SK-N-SH treated with all-trans-retinoic acid at 6 μM for 48 hours (cell line): ENCODE measurements around the gene G3BP1.

Source experiments
- ATAC-seq: fragments of 200-7000 bp; cut with Tn5 transposase; 3 replicates; pipeline ENCODE4 v1.9.1; 2020; ENCODE audit warnings: mild to moderate bottlenecking, moderate library complexity
- ARNTL ChIP-seq: fragments of 450-650 bp; formaldehyde crosslinking; IDR thresholded peaks from 2 replicates; pipeline ENCODE4 v1.5.0; 2020; ENCODE audit warnings: low read depth, mild to moderate bottlenecking, moderate library complexity, borderline replicate concordance
- CSDC2 ChIP-seq: fragments of 250-450 bp; sonication (Bioruptor Pico); IDR thresholded peaks from 2 replicates; pipeline ENCODE4 v1.5.0; 2020; ENCODE audit warnings: mild to moderate bottlenecking, moderate library complexity
- ESRRG ChIP-seq: fragments of 250-450 bp; sonication (Bioruptor Pico); IDR thresholded peaks from 2 replicates; pipeline ENCODE4 v1.6.1; 2021; ENCODE audit warnings: mild to moderate bottlenecking
- GLIS3 ChIP-seq: fragments of 250-450 bp; sonication (Bioruptor Pico); IDR thresholded peaks from 2 replicates; pipeline ENCODE4 v1.5.0; 2020; ENCODE audit warnings: mild to moderate bottlenecking, moderate library complexity
- ISL1 ChIP-seq: fragments of 250-450 bp; sonication (Bioruptor Pico); IDR thresholded peaks from 2 replicates; pipeline ENCODE4 v2.1.2; 2022; ENCODE audit warnings: mild to moderate bottlenecking, moderate library complexity
- OSR1 ChIP-seq: fragments of 250-450 bp; sonication (Bioruptor Pico); IDR thresholded peaks from 2 replicates; pipeline ENCODE4 v1.8.0; 2022; ENCODE audit warnings: moderate library complexity, mild to moderate bottlenecking, inconsistent platforms
- POU6F1 ChIP-seq: fragments of 250-450 bp; sonication (Bioruptor Pico); IDR thresholded peaks from 2 replicates; pipeline ENCODE4 v1.8.0; 2021; ENCODE audit warnings: low read depth, mild to moderate bottlenecking, moderate library complexity, borderline replicate concordance
- PPARA ChIP-seq: fragments of 250-450 bp; sonication (Bioruptor Pico); IDR thresholded peaks from 2 replicates; pipeline ENCODE4 v1.5.0; 2020; ENCODE audit warnings: mild to moderate bottlenecking, borderline replicate concordance
- RARB ChIP-seq: fragments of 250-450 bp; sonication (Bioruptor Pico); IDR thresholded peaks from 2 replicates; pipeline ENCODE4 v1.8.0; 2021; ENCODE audit warnings: mild to moderate bottlenecking, moderate library complexity
- TCF4 ChIP-seq: fragments of 250-450 bp; sonication (Bioruptor Pico); IDR thresholded peaks from 2 replicates; pipeline ENCODE4 v1.8.0; 2021; ENCODE audit warnings: mild to moderate bottlenecking, moderate library complexity, borderline replicate concordance
- TOX ChIP-seq: fragments of 250-450 bp; sonication (Bioruptor Pico); IDR thresholded peaks from 2 replicates; pipeline ENCODE4 v1.8.0; 2021; ENCODE audit warnings: mild to moderate bottlenecking, moderate library complexity, borderline replicate concordance
- TSHZ2 ChIP-seq: fragments of 250-450 bp; sonication (Bioruptor Pico); IDR thresholded peaks from 2 replicates; pipeline ENCODE4 v1.5.0; 2020; ENCODE audit warnings: mild to moderate bottlenecking, moderate library complexity
- ZC3H10 ChIP-seq: fragments of 250-450 bp; sonication (Bioruptor Pico); IDR thresholded peaks from 2 replicates; pipeline ENCODE4 v1.5.1; 2021; ENCODE audit warnings: mild to moderate bottlenecking, moderate library complexity
- ZFP3 ChIP-seq: fragments of 250-450 bp; sonication (Bioruptor Pico); IDR thresholded peaks from 2 replicates; pipeline ENCODE4 v1.5.0; 2020; ENCODE audit warnings: mild to moderate bottlenecking, moderate library complexity
- ZFP30 ChIP-seq: fragments of 450-650 bp; formaldehyde crosslinking; IDR thresholded peaks from 2 replicates; pipeline ENCODE4 v1.5.0; 2022; ENCODE audit warnings: mild to moderate bottlenecking, moderate library complexity
- ZNF565 ChIP-seq: fragments of 450-650 bp; formaldehyde crosslinking; conservative IDR thresholded peaks from 2 replicates; pipeline ENCODE4 v1.5.0; 2020; ENCODE audit warnings: low read depth, mild to moderate bottlenecking, moderate library complexity
- ZNF70 ChIP-seq: fragments of 450-650 bp; formaldehyde crosslinking; IDR thresholded peaks from 2 replicates; pipeline ENCODE4 v1.5.0; 2020; ENCODE audit warnings: mild to moderate bottlenecking, moderate library complexity
- TF ChIP-seq, protein P1 (sequence below): fragments of 250-450 bp; sonication (Bioruptor Pico); IDR thresholded peaks from 2 replicates; pipeline ENCODE4 v1.5.1; 2020; ENCODE audit warnings: low read depth, mild to moderate bottlenecking, moderate library complexity
- TF ChIP-seq, protein P2 (sequence below): fragments of 250-450 bp; sonication (Bioruptor Pico); IDR thresholded peaks from 2 replicates; pipeline ENCODE4 v1.5.1; 2021; ENCODE audit warnings: mild to moderate bottlenecking, moderate library complexity
- TF ChIP-seq, protein P3 (sequence below): fragments of 250-450 bp; sonication (Bioruptor Pico); IDR thresholded peaks from 2 replicates; pipeline ENCODE4 v1.8.0; 2020; ENCODE audit warnings: mild to moderate bottlenecking, moderate library complexity, borderline replicate concordance

Gene G3BP1

GRCh38 chr5:151784141-151784540 lies 12.4 kb downstream of the G3BP1 start:
- TF ChIP-seq, protein P1, sequence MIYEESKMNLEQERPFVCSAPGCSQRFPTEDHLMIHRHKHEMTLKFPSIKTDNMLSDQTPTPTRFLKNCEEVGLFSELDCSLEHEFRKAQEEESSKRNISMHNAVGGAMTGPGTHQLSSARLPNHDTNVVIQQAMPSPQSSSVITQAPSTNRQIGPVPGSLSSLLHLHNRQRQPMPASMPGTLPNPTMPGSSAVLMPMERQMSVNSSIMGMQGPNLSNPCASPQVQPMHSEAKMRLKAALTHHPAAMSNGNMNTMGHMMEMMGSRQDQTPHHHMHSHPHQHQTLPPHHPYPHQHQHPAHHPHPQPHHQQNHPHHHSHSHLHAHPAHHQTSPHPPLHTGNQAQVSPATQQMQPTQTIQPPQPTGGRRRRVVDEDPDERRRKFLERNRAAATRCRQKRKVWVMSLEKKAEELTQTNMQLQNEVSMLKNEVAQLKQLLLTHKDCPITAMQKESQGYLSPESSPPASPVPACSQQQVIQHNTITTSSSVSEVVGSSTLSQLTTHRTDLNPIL (CRISPR knock-in tag): no peak
- no peak for TF ChIP-seq OSR1 (CRISPR knock-in tag)
- TF ChIP-seq, all 23 proteins: peak for 0
- no peak for ATAC-seq

- TF ChIP-seq TCF4 (CRISPR knock-in tag): no peak
- TF ChIP-seq, protein P1 (CRISPR knock-in tag): no peak
- no peak for TF ChIP-seq ESRRG
- TF ChIP-seq ARNTL (CRISPR knock-in tag): no peak
- TF ChIP-seq GLIS3 (CRISPR knock-in tag): no peak
- ATAC-seq: no peak
Measured at GRCh38 chr5:151786468-151786867, 14.7 kb downstream of the G3BP1 start.

DNA sequence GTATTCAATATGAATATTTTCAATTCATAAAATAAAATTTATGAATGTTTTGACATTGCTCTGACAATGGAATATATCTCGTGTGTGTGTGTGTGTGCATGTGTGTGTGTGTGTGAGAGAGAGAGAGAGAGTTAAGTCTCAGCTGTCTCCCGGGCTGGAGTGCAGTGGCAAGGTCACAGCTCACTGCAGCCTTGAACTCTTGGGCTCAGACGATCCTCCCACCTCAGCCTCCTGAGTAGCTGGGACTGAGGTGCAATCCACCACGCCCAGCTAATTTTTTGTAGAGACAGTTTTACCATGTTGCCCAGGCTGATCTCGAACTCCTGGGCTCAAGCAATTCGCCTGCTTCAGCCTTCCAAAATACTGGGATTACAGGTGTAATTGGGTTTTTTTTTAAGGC lies 16.1 kb downstream of the G3BP1 start:
- ATAC-seq: no peak
- TF ChIP-seq ESRRG: no peak

DNA sequence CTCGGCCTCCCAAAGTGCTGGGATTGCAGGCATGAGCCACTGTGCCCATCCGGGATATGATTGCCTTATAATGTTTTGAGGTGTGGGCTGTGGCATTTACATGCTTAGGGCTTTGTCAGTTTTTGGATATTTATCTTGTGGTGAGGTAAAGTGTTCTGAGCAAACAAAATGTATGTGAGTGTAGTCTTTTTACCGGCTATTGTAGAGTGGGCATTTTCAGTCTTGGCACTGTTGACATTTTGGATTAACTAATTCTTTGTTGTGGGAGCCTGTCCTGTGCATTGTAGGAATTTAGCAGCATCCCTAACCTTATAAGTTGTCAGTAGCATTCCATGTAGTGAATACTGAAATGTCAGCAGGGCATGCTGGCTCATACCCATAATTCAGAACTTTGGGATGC lies 21.6 kb downstream of the G3BP1 start:
- no peak for ATAC-seq

More for the DNA sequence above, 21.6 kb downstream of the G3BP1 start:
- no peak for TF ChIP-seq TSHZ2 (CRISPR knock-in tag)
- no peak for TF ChIP-seq ISL1 (CRISPR knock-in tag)
- no peak for TF ChIP-seq OSR1 (CRISPR knock-in tag)
- TF ChIP-seq TCF4 (CRISPR knock-in tag): no peak
- TF ChIP-seq RARB (CRISPR knock-in tag): no peak
- TF ChIP-seq ZNF565 (CRISPR knock-in tag): no peak
- TF ChIP-seq ZFP3 (CRISPR knock-in tag): no peak
- TF ChIP-seq ZC3H10 (CRISPR knock-in tag): no peak
- TF ChIP-seq TOX (CRISPR knock-in tag): no peak
- TF ChIP-seq ZFP30 (CRISPR knock-in tag): no peak
- no peak for TF ChIP-seq POU6F1
- no peak for TF ChIP-seq ARNTL (CRISPR knock-in tag)
- TF ChIP-seq ESRRG: no peak
- TF ChIP-seq, protein P2, sequence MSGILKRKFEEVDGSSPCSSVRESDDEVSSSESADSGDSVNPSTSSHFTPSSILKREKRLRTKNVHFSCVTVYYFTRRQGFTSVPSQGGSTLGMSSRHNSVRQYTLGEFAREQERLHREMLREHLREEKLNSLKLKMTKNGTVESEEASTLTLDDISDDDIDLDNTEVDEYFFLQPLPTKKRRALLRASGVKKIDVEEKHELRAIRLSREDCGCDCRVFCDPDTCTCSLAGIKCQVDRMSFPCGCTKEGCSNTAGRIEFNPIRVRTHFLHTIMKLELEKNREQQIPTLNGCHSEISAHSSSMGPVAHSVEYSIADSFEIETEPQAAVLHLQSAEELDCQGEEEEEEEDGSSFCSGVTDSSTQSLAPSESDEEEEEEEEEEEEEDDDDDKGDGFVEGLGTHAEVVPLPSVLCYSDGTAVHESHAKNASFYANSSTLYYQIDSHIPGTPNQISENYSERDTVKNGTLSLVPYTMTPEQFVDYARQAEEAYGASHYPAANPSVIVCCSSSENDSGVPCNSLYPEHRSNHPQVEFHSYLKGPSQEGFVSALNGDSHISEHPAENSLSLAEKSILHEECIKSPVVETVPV: no peak
- no peak for TF ChIP-seq PPARA
- TF ChIP-seq, protein P3, sequence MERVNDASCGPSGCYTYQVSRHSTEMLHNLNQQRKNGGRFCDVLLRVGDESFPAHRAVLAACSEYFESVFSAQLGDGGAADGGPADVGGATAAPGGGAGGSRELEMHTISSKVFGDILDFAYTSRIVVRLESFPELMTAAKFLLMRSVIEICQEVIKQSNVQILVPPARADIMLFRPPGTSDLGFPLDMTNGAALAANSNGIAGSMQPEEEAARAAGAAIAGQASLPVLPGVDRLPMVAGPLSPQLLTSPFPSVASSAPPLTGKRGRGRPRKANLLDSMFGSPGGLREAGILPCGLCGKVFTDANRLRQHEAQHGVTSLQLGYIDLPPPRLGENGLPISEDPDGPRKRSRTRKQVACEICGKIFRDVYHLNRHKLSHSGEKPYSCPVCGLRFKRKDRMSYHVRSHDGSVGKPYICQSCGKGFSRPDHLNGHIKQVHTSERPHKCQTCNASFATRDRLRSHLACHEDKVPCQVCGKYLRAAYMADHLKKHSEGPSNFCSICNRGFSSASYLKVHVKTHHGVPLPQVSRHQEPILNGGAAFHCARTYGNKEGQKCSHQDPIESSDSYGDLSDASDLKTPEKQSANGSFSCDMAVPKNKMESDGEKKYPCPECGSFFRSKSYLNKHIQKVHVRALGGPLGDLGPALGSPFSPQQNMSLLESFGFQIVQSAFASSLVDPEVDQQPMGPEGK (CRISPR knock-in tag): no peak
- TF ChIP-seq CSDC2 (CRISPR knock-in tag): no peak
- TF ChIP-seq ZNF70 (CRISPR knock-in tag): no peak
- TF ChIP-seq, protein P1 (CRISPR knock-in tag): no peak
